Measurements from ENCODE around the gene IGLL5.

Gene IGLL5

DNA sequence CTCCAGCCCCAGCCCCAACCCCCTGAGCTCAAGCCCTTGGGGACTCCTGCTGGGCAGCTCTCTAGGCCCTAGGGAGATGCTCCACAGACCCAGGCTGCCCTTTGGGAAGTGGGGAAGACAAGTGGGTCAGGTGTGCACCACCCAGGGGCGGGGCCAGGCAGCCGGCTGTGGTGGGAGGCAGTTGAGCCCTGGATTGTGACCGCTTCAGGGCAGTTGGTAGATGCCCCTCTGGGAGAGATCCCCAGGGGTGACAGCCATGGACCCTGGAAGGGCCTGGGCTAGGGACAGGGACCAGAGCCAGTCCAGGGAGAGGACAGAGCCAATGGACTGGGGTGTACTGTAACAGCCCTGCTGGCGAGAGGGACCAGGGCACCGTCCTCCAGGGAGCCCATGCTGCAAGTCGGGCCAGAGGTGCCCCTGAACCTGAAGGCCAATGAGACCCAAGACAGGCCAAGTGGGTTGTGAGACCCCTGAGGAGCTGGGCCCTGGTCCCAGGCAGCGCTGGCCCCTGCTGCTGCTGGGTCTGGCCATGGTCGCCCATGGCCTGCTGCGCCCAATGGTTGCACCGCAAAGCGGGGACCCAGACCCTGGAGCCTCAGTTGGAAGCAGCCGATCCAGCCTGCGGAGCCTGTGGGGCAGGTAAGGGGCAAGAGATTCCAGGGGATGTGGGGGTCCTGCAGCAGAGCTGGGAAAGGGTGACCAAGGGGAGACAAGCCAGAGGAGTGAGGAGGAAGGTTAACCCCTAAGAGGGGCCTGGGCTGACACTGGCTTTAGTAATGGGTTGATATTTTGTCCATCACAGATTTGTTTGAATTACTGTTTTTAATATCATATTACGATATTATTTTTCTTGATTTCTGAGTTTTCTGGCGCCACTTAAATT, at the start of gene IGLL5:
IGLL5 (plus strand) TSS at position 196 of the 883 bp plus-strand sequence; CDS start at position 434, 238 bp downstream.
- Histone ChIP-seq H3K9ac (ENCODE audit: low read depth in 1 of 2, low read length in 2 of 2) (peak within 1 kb of the TSS; percentile 6 to 51), H3K36me3 (ENCODE audit: control insufficient read depth in 1 of 2, insufficient read depth in 2 of 2, low read length in 2 of 2) (no peaks in the 10 kb centered on the region), H3K9me3 (ENCODE audit: control insufficient read depth in 1 of 2, low read length in 2 of 2) (no peaks in the 10 kb centered on the region), H3K27me3 (ENCODE audit: control insufficient read depth in 1 of 2, insufficient read depth in 2 of 2, low read length in 2 of 2) (peaks cover 0 to 4% of the 10 kb centered on the region in 2 donors), H3K27ac (ENCODE audit: low read depth, low read length) (peak within 1 kb of the TSS; percentile 35), H3K4me1 (ENCODE audit: control insufficient read depth in 1 of 2, insufficient read depth in 2 of 2, low read length in 2 of 2) (peaks cover 0 to 9% of the 10 kb centered on the region in 2 donors), H3K4me3 (ENCODE audit: low read depth in 1 of 2, low read length in 2 of 2) (peak within 1 kb of the TSS; percentile 3 to 55)

GRCh38 chr22:22838148-22838786, 49.3 kb upstream of the IGLL5 start:
- Histone ChIP-seq H3K4me1 (ENCODE audit: control insufficient read depth in 1 of 2, insufficient read depth in 2 of 2, low read length in 2 of 2) (peaks cover 0 to 6% of the 10 kb centered on the region in 2 donors), H3K9me3 (ENCODE audit: control insufficient read depth in 1 of 2, low read length in 2 of 2) (no peaks in the 10 kb centered on the region), H3K36me3 (ENCODE audit: control insufficient read depth in 1 of 2, insufficient read depth in 2 of 2, low read length in 2 of 2) (no peaks in the 10 kb centered on the region), H3K4me3 (ENCODE audit: low read depth in 1 of 2, low read length in 2 of 2) (no peak overlapping the region), H3K9ac (ENCODE audit: low read depth in 1 of 2, low read length in 2 of 2) (no peak overlapping the region), H3K27ac (ENCODE audit: low read depth, low read length) (no peak overlapping the region), H3K27me3 (ENCODE audit: control insufficient read depth in 1 of 2, insufficient read depth in 2 of 2, low read length in 2 of 2) (no peaks in the 10 kb centered on the region)

- Histone ChIP-seq H3K9me3 (ENCODE audit: control insufficient read depth in 1 of 2, low read length in 2 of 2) (no peaks in the 10 kb centered on the region), H3K27me3 (ENCODE audit: control insufficient read depth in 1 of 2, insufficient read depth in 2 of 2, low read length in 2 of 2) (no peaks in the 10 kb centered on the region), H3K27ac (ENCODE audit: low read depth, low read length) (no peak overlapping the region), H3K4me1 (ENCODE audit: control insufficient read depth in 1 of 2, insufficient read depth in 2 of 2, low read length in 2 of 2) (peaks cover 0 to 6% of the 10 kb centered on the region in 2 donors), H3K36me3 (ENCODE audit: control insufficient read depth in 1 of 2, insufficient read depth in 2 of 2, low read length in 2 of 2) (no peaks in the 10 kb centered on the region), H3K9ac (ENCODE audit: low read depth in 1 of 2, low read length in 2 of 2) (no peak overlapping the region), H3K4me3 (ENCODE audit: low read depth in 1 of 2, low read length in 2 of 2) (no peak overlapping the region)
Measured at GRCh38 chr22:22839570-22840314, 47.9 kb upstream of the IGLL5 start.

DNA sequence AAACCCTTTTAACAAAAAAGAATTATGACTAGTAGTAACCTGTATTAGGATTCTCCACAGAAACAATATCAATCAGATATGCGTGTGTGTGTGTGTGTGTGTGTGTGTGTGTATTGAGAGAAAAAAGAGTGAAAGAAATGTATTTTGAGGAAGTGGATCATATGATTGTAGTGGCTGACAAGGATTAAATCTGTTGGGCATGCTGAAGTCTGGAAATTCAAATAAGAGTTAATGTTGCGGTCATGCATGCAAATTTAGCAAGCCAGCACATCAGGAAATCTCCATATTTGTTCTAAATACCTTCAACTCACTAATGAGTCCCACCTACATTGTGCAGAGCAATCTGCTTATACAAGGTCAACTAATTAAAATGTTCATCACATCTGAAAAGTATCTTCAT, 46.8 kb upstream of the IGLL5 start:
- H3K9me3 ChIP-seq (ENCODE audit: control insufficient read depth in 1 of 2, low read length in 2 of 2), result no peaks in the 10 kb centered on the region
- no peaks in the 10 kb centered on the region for H3K27me3 ChIP-seq (ENCODE audit: control insufficient read depth in 1 of 2, insufficient read depth in 2 of 2, low read length in 2 of 2)
- H3K27ac ChIP-seq (ENCODE audit: low read depth, low read length), result no peak overlapping the region
- H3K4me1 ChIP-seq (ENCODE audit: control insufficient read depth in 1 of 2, insufficient read depth in 2 of 2, low read length in 2 of 2), result peaks cover 0 to 6% of the 10 kb centered on the region in 2 donors
- H3K9ac ChIP-seq (ENCODE audit: low read depth in 1 of 2, low read length in 2 of 2), result no peak overlapping the region
- no peak overlapping the region for H3K4me3 ChIP-seq (ENCODE audit: low read depth in 1 of 2, low read length in 2 of 2)
- no peaks in the 10 kb centered on the region for H3K36me3 ChIP-seq (ENCODE audit: control insufficient read depth in 1 of 2, insufficient read depth in 2 of 2, low read length in 2 of 2)

- Histone ChIP-seq H3K36me3 (ENCODE audit: control insufficient read depth in 1 of 2, insufficient read depth in 2 of 2, low read length in 2 of 2) (no peaks in the 10 kb centered on the region), H3K27me3 (ENCODE audit: control insufficient read depth in 1 of 2, insufficient read depth in 2 of 2, low read length in 2 of 2) (no peaks in the 10 kb centered on the region), H3K9me3 (ENCODE audit: control insufficient read depth in 1 of 2, low read length in 2 of 2) (no peaks in the 10 kb centered on the region), H3K9ac (ENCODE audit: low read depth in 1 of 2, low read length in 2 of 2) (no peak overlapping the region), H3K4me1 (ENCODE audit: control insufficient read depth in 1 of 2, insufficient read depth in 2 of 2, low read length in 2 of 2) (peaks cover 0 to 6% of the 10 kb centered on the region in 2 donors), H3K27ac (ENCODE audit: low read depth, low read length) (no peak overlapping the region), H3K4me3 (ENCODE audit: low read depth in 1 of 2, low read length in 2 of 2) (no peak overlapping the region)
Measured at GRCh38 chr22:22841598-22841997, 46.0 kb upstream of the IGLL5 start.

GRCh38 chr22:22842085-22842484, 45.5 kb upstream of the IGLL5 start:
- no peak overlapping the region for H3K27ac ChIP-seq (ENCODE audit: low read depth, low read length)
- no peak overlapping the region for H3K4me3 ChIP-seq (ENCODE audit: low read depth in 1 of 2, low read length in 2 of 2)
- H3K4me1 ChIP-seq (ENCODE audit: control insufficient read depth in 1 of 2, insufficient read depth in 2 of 2, low read length in 2 of 2), result peaks cover 0 to 6% of the 10 kb centered on the region in 2 donors
- no peaks in the 10 kb centered on the region for H3K9me3 ChIP-seq (ENCODE audit: control insufficient read depth in 1 of 2, low read length in 2 of 2)
- no peaks in the 10 kb centered on the region for H3K27me3 ChIP-seq (ENCODE audit: control insufficient read depth in 1 of 2, insufficient read depth in 2 of 2, low read length in 2 of 2)
- no peak overlapping the region for H3K9ac ChIP-seq (ENCODE audit: low read depth in 1 of 2, low read length in 2 of 2)
- no peaks in the 10 kb centered on the region for H3K36me3 ChIP-seq (ENCODE audit: control insufficient read depth in 1 of 2, insufficient read depth in 2 of 2, low read length in 2 of 2)

DNA sequence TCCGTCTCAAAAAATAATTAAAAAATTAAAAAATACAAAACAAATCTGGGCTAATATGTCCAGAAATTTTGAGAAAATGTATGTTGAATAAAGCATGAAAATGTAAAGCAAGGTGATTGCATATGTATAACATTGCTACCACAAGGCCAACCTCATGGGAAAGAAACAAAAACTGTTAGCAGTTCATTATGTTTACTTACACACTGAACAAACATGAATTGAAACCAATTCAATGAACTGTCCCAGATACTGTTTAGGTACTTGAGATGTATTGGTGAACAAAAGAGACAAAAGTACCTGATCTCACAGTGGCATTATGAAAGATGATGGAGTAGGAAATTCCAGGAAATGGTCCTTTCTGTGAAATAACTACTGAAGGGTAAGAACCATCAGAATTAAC, 43.8 kb upstream of the IGLL5 start:
- Histone ChIP-seq H3K36me3 (ENCODE audit: control insufficient read depth in 1 of 2, insufficient read depth in 2 of 2, low read length in 2 of 2) (no peaks in the 10 kb centered on the region), H3K9ac (ENCODE audit: low read depth in 1 of 2, low read length in 2 of 2) (no peak overlapping the region), H3K4me3 (ENCODE audit: low read depth in 1 of 2, low read length in 2 of 2) (no peak overlapping the region), H3K27me3 (ENCODE audit: control insufficient read depth in 1 of 2, insufficient read depth in 2 of 2, low read length in 2 of 2) (no peaks in the 10 kb centered on the region), H3K4me1 (ENCODE audit: control insufficient read depth in 1 of 2, insufficient read depth in 2 of 2, low read length in 2 of 2) (peaks cover 0 to 3% of the 10 kb centered on the region in 2 donors), H3K27ac (ENCODE audit: low read depth, low read length) (no peak overlapping the region), H3K9me3 (ENCODE audit: control insufficient read depth in 1 of 2, low read length in 2 of 2) (no peaks in the 10 kb centered on the region)

DNA sequence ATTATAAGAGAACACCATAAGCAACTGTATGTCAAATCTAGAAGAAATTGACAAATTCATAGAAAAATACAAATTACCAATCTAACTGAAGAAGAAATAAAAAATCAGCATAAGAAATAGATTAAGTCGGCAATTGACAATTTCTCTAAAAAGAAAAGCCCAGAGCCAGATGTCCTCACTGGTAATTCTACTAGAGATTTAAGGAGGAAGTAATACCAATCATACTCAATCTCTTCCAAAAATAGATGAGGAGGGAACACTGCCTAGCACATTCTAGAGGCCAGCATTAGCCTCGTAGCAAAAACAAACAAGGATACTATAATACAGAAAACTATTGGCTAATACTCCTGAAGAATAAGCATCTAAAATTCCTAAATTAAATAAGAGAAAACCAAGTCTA, 40.4 kb upstream of the IGLL5 start:
- H3K4me3 ChIP-seq (ENCODE audit: low read depth in 1 of 2, low read length in 2 of 2), result no peak overlapping the region
- H3K27ac ChIP-seq (ENCODE audit: low read depth, low read length), result no peak overlapping the region
- H3K27me3 ChIP-seq (ENCODE audit: control insufficient read depth in 1 of 2, insufficient read depth in 2 of 2, low read length in 2 of 2), result no peaks in the 10 kb centered on the region
- peaks cover 0 to 3% of the 10 kb centered on the region in 2 donors for H3K4me1 ChIP-seq (ENCODE audit: control insufficient read depth in 1 of 2, insufficient read depth in 2 of 2, low read length in 2 of 2)
- H3K9ac ChIP-seq (ENCODE audit: low read depth in 1 of 2, low read length in 2 of 2), result no peak overlapping the region
- no peaks in the 10 kb centered on the region for H3K9me3 ChIP-seq (ENCODE audit: control insufficient read depth in 1 of 2, low read length in 2 of 2)
- H3K36me3 ChIP-seq (ENCODE audit: control insufficient read depth in 1 of 2, insufficient read depth in 2 of 2, low read length in 2 of 2), result no peaks in the 10 kb centered on the region

- Histone ChIP-seq H3K4me3 (ENCODE audit: low read depth in 1 of 2, low read length in 2 of 2) (no peak overlapping the region), H3K4me1 (ENCODE audit: control insufficient read depth in 1 of 2, insufficient read depth in 2 of 2, low read length in 2 of 2) (peaks cover 0 to 3% of the 10 kb centered on the region in 2 donors), H3K9ac (ENCODE audit: low read depth in 1 of 2, low read length in 2 of 2) (no peak overlapping the region), H3K27me3 (ENCODE audit: control insufficient read depth in 1 of 2, insufficient read depth in 2 of 2, low read length in 2 of 2) (no peaks in the 10 kb centered on the region), H3K36me3 (ENCODE audit: control insufficient read depth in 1 of 2, insufficient read depth in 2 of 2, low read length in 2 of 2) (no peaks in the 10 kb centered on the region), H3K9me3 (ENCODE audit: control insufficient read depth in 1 of 2, low read length in 2 of 2) (no peaks in the 10 kb centered on the region), H3K27ac (ENCODE audit: low read depth, low read length) (no peak overlapping the region)
Measured at GRCh38 chr22:22848364-22848866, 39.2 kb upstream of the IGLL5 start.

Measured in duodenal mucosa (tissue), 2 donors.